Medulla oblongata (tissue), 1 donor: ENCODE results near the gene PDLIM4.

Experiments
- DNase-seq: peaks from one replicate; pipeline ENCODE4 v3.0.0-alpha.2; 2015; ENCODE audit errors: extremely low spot score

PDLIM4 gene

GRCh38 chr5:132253452-132254320, 3.8 kb upstream of the PDLIM4 start:
- no peak for DNase-seq

- no peak for DNase-seq
Observed at GRCh38 chr5:132254321-132254977, 3.0 kb upstream of the PDLIM4 start.

GRCh38 chr5:132256086-132256782, 1.3 kb upstream of the PDLIM4 start:
- DNase-seq: no peak

- no peak for DNase-seq
Observed at GRCh38 chr5:132256783-132257130, 739 bp upstream of the PDLIM4 start.

- DNase-seq: no peak
Observed at GRCh38 chr5:132258102-132259068, 889 bp downstream of the PDLIM4 start.

GRCh38 chr5:132259069-132259851, 1.8 kb downstream of the PDLIM4 start:
- peak; percentile 59 for DNase-seq

GRCh38 chr5:132260051-132260450, 2.6 kb downstream of the PDLIM4 start:
- DNase-seq: peak; percentile 44

- peak; percentile 75 for DNase-seq
Observed at GRCh38 chr5:132260714-132261551, 3.4 kb downstream of the PDLIM4 start.

GRCh38 chr5:132261881-132262845, 4.7 kb downstream of the PDLIM4 start:
- DNase-seq: no peak

- DNase-seq: no peak
Observed at GRCh38 chr5:132262882-132263547, 5.5 kb downstream of the PDLIM4 start.

- no peak for DNase-seq
Observed at GRCh38 chr5:132263548-132264261, 6.2 kb downstream of the PDLIM4 start.

GRCh38 chr5:132264546-132265335, 7.2 kb downstream of the PDLIM4 start:
- DNase-seq: no peak

- DNase-seq: no peak
Observed at GRCh38 chr5:132265336-132266030, 8.0 kb downstream of the PDLIM4 start.

- no peak for DNase-seq
Observed at GRCh38 chr5:132266031-132266835, 8.7 kb downstream of the PDLIM4 start.

GRCh38 chr5:132266836-132267160, 9.3 kb downstream of the PDLIM4 start:
- no peak for DNase-seq
